ENCODE data around the gene ZKSCAN7.
"Not testable (repeated sequence)": the region's sequence is repeated elsewhere in the genome, so short reads cannot be mapped to it uniquely, and the experiment has no call there.

ZKSCAN7 gene

GRCh38 chr3:44577354-44577952, 22.5 kb downstream of the ZKSCAN7 start:
- DNase-seq (ENCODE audit: low read depth), result not testable (repeated sequence)

GRCh38 chr3:44578316-44578715, 23.3 kb downstream of the ZKSCAN7 start:
- not testable (repeated sequence) for DNase-seq (ENCODE audit: low read depth)

GRCh38 chr3:44578924-44579515, 24.0 kb downstream of the ZKSCAN7 start:
- not testable (repeated sequence) for DNase-seq (ENCODE audit: low read depth)

GRCh38 chr3:44579749-44580148, 24.8 kb downstream of the ZKSCAN7 start:
- not testable (repeated sequence) for DNase-seq (ENCODE audit: low read depth)

- not testable (repeated sequence) for DNase-seq (ENCODE audit: low read depth)
These were observed 26.0 kb downstream of the ZKSCAN7 start for GRCh38 chr3:44580971-44581370.

- DNase-seq (ENCODE audit: low read depth), result no peak
These were observed 29.9 kb downstream of the ZKSCAN7 start, which contains the start of gene ZNF660 for GRCh38 chr3:44584646-44585501. Gene ZNF660, plus strand, starts transcription at chr3:44584964. Its CDS starts 9,230 bp downstream, at chr3:44594194.

GRCh38 chr3:44596621-44597020, 41.6 kb downstream of the ZKSCAN7 start:
- DNase-seq (ENCODE audit: low read depth), result no peak

GRCh38 chr3:44601749-44602148, 46.8 kb downstream of the ZKSCAN7 start:
- no peak for DNase-seq (ENCODE audit: low read depth)

- DNase-seq (ENCODE audit: low read depth), result no peak
These were observed 57.7 kb downstream of the ZKSCAN7 start for GRCh38 chr3:44612678-44613077.
